Hepatocyte (in vitro differentiated cells): Measurements from ENCODE around the gene GFY. TPM values are rescaled to one million over a fixed set of nuclear protein-coding genes. Genes with fewer than 3 reads are reported as not detected.
A peak's percentile ranks its signal among the peaks of the same experiment; 100 is the strongest.

ENCODE experiments used
- DNase-seq: peaks from one replicate; pipeline ENCODE4 v3.0.0-alpha.2; 2016; ENCODE audit warnings: low spot score
- H2AFZ ChIP-seq: fragments of 200-600 bp; sonication (generic); 2 replicates; pipeline ENCODE4 v1.6.0; 2016; ENCODE audit warnings: antibody characterized with exemption, mild to moderate bottlenecking
- H3K27ac ChIP-seq: fragments of 200-600 bp; sonication (generic); 2 replicates; pipeline ENCODE4 v1.5.1; 2016; ENCODE audit warnings: mild to moderate bottlenecking
- H3K27me3 ChIP-seq: fragments of 200-600 bp; sonication (generic); 2 replicates; pipeline ENCODE4 v1.6.1; 2016
- H3K36me3 ChIP-seq: fragments of 200-600 bp; sonication (generic); replicated peaks from 2 replicates; pipeline ENCODE4 v1.5.1; 2016; ENCODE audit warnings: low read depth; ENCODE audit not compliant: insufficient read depth
- H3K4me1 ChIP-seq: fragments of 200-600 bp; sonication (generic); 2 replicates; pipeline ENCODE4 v1.5.1; 2016; ENCODE audit warnings: mild to moderate bottlenecking, moderate library complexity; ENCODE audit not compliant: insufficient read depth
- H3K4me2 ChIP-seq: fragments of 200-600 bp; sonication (generic); 2 replicates; pipeline ENCODE4 v1.6.0; 2016
- H3K4me3 ChIP-seq: fragments of 200-600 bp; sonication (generic); 2 replicates; pipeline ENCODE4 v1.5.1; 2016; ENCODE audit warnings: mild to moderate bottlenecking
- H3K79me2 ChIP-seq: fragments of 200-600 bp; sonication (generic); 2 replicates; pipeline ENCODE4 v1.6.0; 2017; ENCODE audit warnings: mild to moderate bottlenecking
- H3K9me2 ChIP-seq: fragments of 200-600 bp; sonication (generic); replicated peaks from 2 replicates; pipeline ENCODE4 v1.6.0; 2017; ENCODE audit warnings: mild to moderate bottlenecking; ENCODE audit not compliant: insufficient read depth
- H3K9me3 ChIP-seq: fragments of 200-600 bp; sonication (generic); 2 replicates; pipeline ENCODE4 v1.5.1; 2016; ENCODE audit warnings: low read depth, mild to moderate bottlenecking
- H4K20me1 ChIP-seq: fragments of 200-600 bp; sonication (generic); 2 replicates; pipeline ENCODE4 v1.6.0; 2016; ENCODE audit warnings: mild to moderate bottlenecking; ENCODE audit not compliant: insufficient read depth, poor library complexity, severe bottlenecking
- EZH2 ChIP-seq: fragments of 200-600 bp; sonication (generic); IDR thresholded peaks from 2 replicates; pipeline ENCODE4 v1.6.1; 2016; ENCODE audit warnings: antibody characterized with exemption, mild to moderate bottlenecking, borderline replicate concordance
- EZH2phosphoT487 ChIP-seq: fragments of 200-600 bp; sonication (generic); IDR thresholded peaks from one replicate; pipeline ENCODE4 v1.6.1; 2018; ENCODE audit warnings: antibody characterized with exemption, mild to moderate bottlenecking, low read depth, moderate library complexity; ENCODE audit not compliant: unreplicated experiment, severe bottlenecking
- WGBS: methylation state at CpG from one replicate; pipeline ENCODE4 v1.1.6; 2016; ENCODE audit warnings: low lambda C conversion rate; ENCODE audit errors: missing lambda C conversion rate; 5-methylcytosine and 5-hydroxymethylcytosine counted together
- polyA plus RNA-seq: library from polyadenylated mRNA; unstranded; fragments of >200 nt; fragmentation: Nextera tagmentation; extraction: Ambion mirVana; gene quantifications from 2 replicates; pipeline ENCODE4 v1.2.1, GENCODE V29; 2016
- total RNA-seq: library from RNA; depleted of rRNA; stranded (reverse); fragments of >200 nt; gene quantifications from 2 replicates; pipeline ENCODE4 v1.2.3, GENCODE V29; 2014
- TF ChIP-seq, protein P1 (sequence below): fragments of 200-600 bp; sonication (generic); IDR thresholded peaks from 2 replicates; pipeline ENCODE4 v1.5.1; 2016; ENCODE audit warnings: antibody characterized with exemption, mild to moderate bottlenecking; ENCODE audit not compliant: poor library complexity

Gene GFY
- total and polyA plus RNA-seq, 2 experiments from 2014 or later = not detected

- no peaks in the 10 kb centered on the region for H4K20me1 ChIP-seq
- TF ChIP-seq, protein P1, sequence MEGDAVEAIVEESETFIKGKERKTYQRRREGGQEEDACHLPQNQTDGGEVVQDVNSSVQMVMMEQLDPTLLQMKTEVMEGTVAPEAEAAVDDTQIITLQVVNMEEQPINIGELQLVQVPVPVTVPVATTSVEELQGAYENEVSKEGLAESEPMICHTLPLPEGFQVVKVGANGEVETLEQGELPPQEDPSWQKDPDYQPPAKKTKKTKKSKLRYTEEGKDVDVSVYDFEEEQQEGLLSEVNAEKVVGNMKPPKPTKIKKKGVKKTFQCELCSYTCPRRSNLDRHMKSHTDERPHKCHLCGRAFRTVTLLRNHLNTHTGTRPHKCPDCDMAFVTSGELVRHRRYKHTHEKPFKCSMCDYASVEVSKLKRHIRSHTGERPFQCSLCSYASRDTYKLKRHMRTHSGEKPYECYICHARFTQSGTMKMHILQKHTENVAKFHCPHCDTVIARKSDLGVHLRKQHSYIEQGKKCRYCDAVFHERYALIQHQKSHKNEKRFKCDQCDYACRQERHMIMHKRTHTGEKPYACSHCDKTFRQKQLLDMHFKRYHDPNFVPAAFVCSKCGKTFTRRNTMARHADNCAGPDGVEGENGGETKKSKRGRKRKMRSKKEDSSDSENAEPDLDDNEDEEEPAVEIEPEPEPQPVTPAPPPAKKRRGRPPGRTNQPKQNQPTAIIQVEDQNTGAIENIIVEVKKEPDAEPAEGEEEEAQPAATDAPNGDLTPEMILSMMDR = no peak
- no peak for TF ChIP-seq EZH2
- no peak for TF ChIP-seq EZH2phosphoT487
- 83% methylated on average over 24 of the region's 26 CpGs for WGBS
- H2AFZ ChIP-seq = no peak overlapping the region
- H3K27ac ChIP-seq = no peak overlapping the region
- H3K9me3 ChIP-seq = no peaks in the 10 kb centered on the region
- no peaks in the 10 kb centered on the region for H3K9me2 ChIP-seq
- no peak for DNase-seq
- no peaks in the 10 kb centered on the region for H3K27me3 ChIP-seq
- no peaks in the 10 kb centered on the region for H3K79me2 ChIP-seq
- H3K4me1 ChIP-seq = no peaks in the 10 kb centered on the region
- no peak overlapping the region for H3K4me2 ChIP-seq
- H3K4me3 ChIP-seq = no peak overlapping the region
- no peaks in the 10 kb centered on the region for H3K36me3 ChIP-seq
Observed at GRCh38 chr19:49390131-49390928, 34.9 kb upstream of the GFY start.

DNA sequence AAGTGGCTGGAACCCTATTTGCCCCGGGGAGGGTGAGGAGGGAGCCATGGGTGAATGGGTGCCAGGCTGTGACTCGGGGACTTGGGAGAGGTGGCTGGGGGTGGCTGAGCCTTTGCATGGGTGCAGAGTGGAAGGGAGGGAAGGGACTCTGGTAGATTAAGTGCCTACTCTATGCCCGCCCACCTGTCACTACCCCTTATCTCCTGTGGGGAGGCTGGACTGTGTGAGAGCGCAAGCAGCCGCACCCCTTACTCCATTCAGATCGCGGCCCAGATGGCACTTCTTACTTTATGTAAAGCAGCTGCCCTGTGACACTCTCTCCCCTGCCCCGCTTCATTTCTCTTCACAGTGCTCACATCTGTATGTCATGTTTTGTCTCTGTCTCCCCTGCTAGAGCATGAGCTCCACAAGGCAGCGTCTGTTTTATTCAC lies 34.2 kb upstream of the GFY start:
- H3K4me2 ChIP-seq = no peak overlapping the region
- H3K27ac ChIP-seq = no peak overlapping the region
- no peaks in the 10 kb centered on the region for H3K9me3 ChIP-seq
- no peaks in the 10 kb centered on the region for H3K79me2 ChIP-seq
- H3K9me2 ChIP-seq = no peaks in the 10 kb centered on the region
- no peak for DNase-seq
- H3K4me3 ChIP-seq = no peak overlapping the region
- WGBS = 76% methylated on average over 9 of the region's 9 CpGs
- TF ChIP-seq EZH2phosphoT487 (no peak), EZH2 (no peak)
- TF ChIP-seq, protein P1 = no peak
- no peak overlapping the region for H2AFZ ChIP-seq
- no peaks in the 10 kb centered on the region for H3K4me1 ChIP-seq
- H4K20me1 ChIP-seq = no peaks in the 10 kb centered on the region
- no peaks in the 10 kb centered on the region for H3K36me3 ChIP-seq
- no peaks in the 10 kb centered on the region for H3K27me3 ChIP-seq

- Histone ChIP-seq H2AFZ (no peak overlapping the region), H3K27ac (no peak overlapping the region), H4K20me1 (no peaks in the 10 kb centered on the region), H3K9me2 (no peaks in the 10 kb centered on the region), H3K27me3 (no peaks in the 10 kb centered on the region), H3K36me3 (no peaks in the 10 kb centered on the region), H3K4me2 (no peak overlapping the region), H3K4me3 (no peak overlapping the region), H3K79me2 (no peaks in the 10 kb centered on the region), H3K4me1 (no peaks in the 10 kb centered on the region), H3K9me3 (no peaks in the 10 kb centered on the region)
- 37% methylated on average over 14 of the region's 14 CpGs for WGBS
- TF ChIP-seq, protein P1 = peak; percentile 91
- TF ChIP-seq EZH2phosphoT487 = no peak
- peak; percentile 89 for DNase-seq
Observed at GRCh38 chr19:49391581-49392399, 33.4 kb upstream of the GFY start.
